Smooth muscle cell (in vitro differentiated cells): ENCODE results near the gene ARHGEF39. TPM values are rescaled to one million over a fixed set of nuclear protein-coding genes. Genes with fewer than 3 reads are reported as not detected.
A peak's percentile ranks its signal among the peaks of the same experiment; 100 is the strongest.

Experiments
- DNase-seq: peaks from one replicate; lab custom pipeline; 2025; ENCODE audit not compliant: unreplicated experiment; lab: John Stamatoyannopoulos, UW
- H2AFZ ChIP-seq: fragments of 200-600 bp; sonication (generic); 2 replicates; pipeline ENCODE4 v1.6.0; 2016; ENCODE audit warnings: antibody characterized with exemption, low read depth, mild to moderate bottlenecking
- H3F3A ChIP-seq: fragments of 200-600 bp; sonication (generic); 2 replicates; pipeline ENCODE4 v1.6.0; 2017; ENCODE audit warnings: antibody characterized with exemption, low read depth
- H3K27ac ChIP-seq: fragments of 200-600 bp; sonication (generic); 2 replicates; pipeline ENCODE4 v1.5.1; 2016; ENCODE audit warnings: low read depth, mild to moderate bottlenecking
- H3K27me3 ChIP-seq: fragments of 200-600 bp; sonication (generic); 2 replicates; pipeline ENCODE4 v1.6.1; 2016; ENCODE audit warnings: low read depth, mild to moderate bottlenecking
- H3K36me3 ChIP-seq: fragments of 200-600 bp; sonication (generic); 2 replicates; pipeline ENCODE4 v1.5.1; 2016; ENCODE audit warnings: low read depth
- H3K4me1 ChIP-seq: fragments of 200-600 bp; sonication (generic); 2 replicates; pipeline ENCODE4 v1.5.1; 2016; ENCODE audit warnings: low read depth
- H3K4me2 ChIP-seq: fragments of 200-600 bp; sonication (generic); 2 replicates; pipeline ENCODE4 v1.6.0; 2016; ENCODE audit warnings: mild to moderate bottlenecking
- H3K4me3 ChIP-seq: fragments of 200-600 bp; sonication (generic); 2 replicates; pipeline ENCODE4 v1.5.1; 2016; ENCODE audit warnings: mild to moderate bottlenecking
- H3K79me2 ChIP-seq: fragments of 200-600 bp; sonication (generic); 2 replicates; pipeline ENCODE4 v1.6.0; 2016; ENCODE audit warnings: low read depth, mild to moderate bottlenecking
- H3K9ac ChIP-seq: fragments of 200-600 bp; sonication (generic); 2 replicates; pipeline ENCODE4 v1.6.0; 2016; ENCODE audit warnings: low read depth
- H3K9me3 ChIP-seq: fragments of 200-600 bp; sonication (generic); replicated peaks from 2 replicates; pipeline ENCODE4 v1.5.1; 2016; ENCODE audit warnings: low read depth
- H4K20me1 ChIP-seq: fragments of 200-600 bp; sonication (generic); 2 replicates; pipeline ENCODE4 v1.6.0; 2016; ENCODE audit warnings: low read depth
- CTCF ChIP-seq: fragments of 200-600 bp; sonication (generic); IDR thresholded peaks from 2 replicates; pipeline ENCODE4 v1.5.1; 2017; ENCODE audit warnings: borderline replicate concordance, mild to moderate bottlenecking, antibody characterized with exemption; ENCODE audit not compliant: insufficient read depth, poor library complexity, severe bottlenecking
- WGBS: methylation state at CpG from one replicate; pipeline ENCODE4 v1.1.7; 2016; ENCODE audit warnings: low lambda C conversion rate; 5-methylcytosine and 5-hydroxymethylcytosine counted together
- polyA plus RNA-seq: library from polyadenylated mRNA; unstranded; fragments of >200 nt; fragmentation: Nextera tagmentation; extraction: Ambion mirVana; gene quantifications from 2 replicates; pipeline ENCODE4 v1.2.1, GENCODE V29; 2016
- total RNA-seq: library from RNA; depleted of rRNA; stranded (reverse); fragments of >200 nt; gene quantifications from 2 replicates; pipeline ENCODE4 v1.2.3, GENCODE V29; 2014

Gene ARHGEF39
- total and polyA plus RNA-seq, 2 experiments from 2014 or later: 1.9 to 2.1 TPM

- peaks cover 30% of the 10 kb centered on the region for H3F3A ChIP-seq
- no peak overlapping the region for H3K27ac ChIP-seq
- H3K27me3 ChIP-seq: no peaks in the 10 kb centered on the region
- H2AFZ ChIP-seq: no peak overlapping the region
- H3K79me2 ChIP-seq: no peaks in the 10 kb centered on the region
- H4K20me1 ChIP-seq: peaks cover 18% of the 10 kb centered on the region
- H3K36me3 ChIP-seq: peaks cover 29% of the 10 kb centered on the region
- H3K9ac ChIP-seq: no peak overlapping the region
- no peak for DNase-seq
- H3K9me3 ChIP-seq: no peaks in the 10 kb centered on the region
- no peak overlapping the region for H3K4me3 ChIP-seq
- no peak overlapping the region for H3K4me2 ChIP-seq
- TF ChIP-seq CTCF: no peak
- 100% methylated on average over 5 of the region's 5 CpGs for WGBS
- H3K4me1 ChIP-seq: no peaks in the 10 kb centered on the region
These were observed 33.2 kb upstream of the ARHGEF39 start for GRCh38 chr9:35698231-35698630.

GRCh38 chr9:35697486-35697885 is 32.5 kb upstream of the ARHGEF39 start:
- Histone ChIP-seq H4K20me1 (peaks cover 18% of the 10 kb centered on the region), H3K27me3 (no peaks in the 10 kb centered on the region), H3K27ac (no peak overlapping the region), H3F3A (peaks cover 30% of the 10 kb centered on the region), H3K4me3 (no peak overlapping the region), H3K9ac (no peak overlapping the region), H2AFZ (no peak overlapping the region), H3K4me2 (no peak overlapping the region), H3K4me1 (no peaks in the 10 kb centered on the region), H3K79me2 (no peaks in the 10 kb centered on the region), H3K36me3 (peaks cover 26% of the 10 kb centered on the region), H3K9me3 (no peaks in the 10 kb centered on the region)
- WGBS: 96% methylated on average over 13 of the region's 14 CpGs
- DNase-seq: no peak
- TF ChIP-seq CTCF: no peak

- H3K4me3 ChIP-seq: no peak overlapping the region
- H3K9ac ChIP-seq: no peak overlapping the region
- no peaks in the 10 kb centered on the region for H3K9me3 ChIP-seq
- peaks cover 18% of the 10 kb centered on the region for H4K20me1 ChIP-seq
- no peak overlapping the region for H3K4me2 ChIP-seq
- TF ChIP-seq CTCF: peak; percentile 79
- H2AFZ ChIP-seq: no peak overlapping the region
- 58% methylated on average over 9 of the region's 9 CpGs for WGBS
- peak overlapping the region; percentile 83 for H3K27ac ChIP-seq
- peaks cover 35% of the 10 kb centered on the region for H3F3A ChIP-seq
- H3K4me1 ChIP-seq: peaks cover 2% of the 10 kb centered on the region
- H3K79me2 ChIP-seq: no peaks in the 10 kb centered on the region
- H3K36me3 ChIP-seq: peaks cover 20% of the 10 kb centered on the region
- no peak for DNase-seq
- no peaks in the 10 kb centered on the region for H3K27me3 ChIP-seq
These were observed 31.7 kb upstream of the ARHGEF39 start for GRCh38 chr9:35696520-35697215.

- TF ChIP-seq CTCF: no peak
- H3K4me1 ChIP-seq: peaks cover 6% of the 10 kb centered on the region
- H3K27ac ChIP-seq: peak overlapping the region; percentile 83
- H3K36me3 ChIP-seq: peaks cover 16% of the 10 kb centered on the region
- H3K4me2 ChIP-seq: no peak overlapping the region
- H3K9ac ChIP-seq: no peak overlapping the region
- no peaks in the 10 kb centered on the region for H3K27me3 ChIP-seq
- H2AFZ ChIP-seq: no peak overlapping the region
- H4K20me1 ChIP-seq: peaks cover 15% of the 10 kb centered on the region
- no peaks in the 10 kb centered on the region for H3K79me2 ChIP-seq
- H3K9me3 ChIP-seq: no peaks in the 10 kb centered on the region
- WGBS: 87% methylated on average over 3 of the region's 3 CpGs
- peaks cover 41% of the 10 kb centered on the region for H3F3A ChIP-seq
- DNase-seq: no peak
- no peak overlapping the region for H3K4me3 ChIP-seq
These were observed 31.0 kb upstream of the ARHGEF39 start for GRCh38 chr9:35695943-35696401.
